PC-9 (cell line): ENCODE results near the gene HMOX1.

ENCODE experiments used
- EZH2 ChIP-seq: fragments of 200-600 bp; sonication (generic); IDR thresholded peaks from 2 replicates; pipeline ENCODE4 v1.8.0; 2017; ENCODE audit warnings: antibody characterized with exemption, low read depth
- TF ChIP-seq, protein P1 (sequence below): fragments of 200-600 bp; sonication (generic); conservative IDR thresholded peaks from 2 replicates; pipeline ENCODE4 v1.6.1; 2017; ENCODE audit warnings: mixed run types, antibody characterized with exemption, mild to moderate bottlenecking, moderate library complexity

DNA sequence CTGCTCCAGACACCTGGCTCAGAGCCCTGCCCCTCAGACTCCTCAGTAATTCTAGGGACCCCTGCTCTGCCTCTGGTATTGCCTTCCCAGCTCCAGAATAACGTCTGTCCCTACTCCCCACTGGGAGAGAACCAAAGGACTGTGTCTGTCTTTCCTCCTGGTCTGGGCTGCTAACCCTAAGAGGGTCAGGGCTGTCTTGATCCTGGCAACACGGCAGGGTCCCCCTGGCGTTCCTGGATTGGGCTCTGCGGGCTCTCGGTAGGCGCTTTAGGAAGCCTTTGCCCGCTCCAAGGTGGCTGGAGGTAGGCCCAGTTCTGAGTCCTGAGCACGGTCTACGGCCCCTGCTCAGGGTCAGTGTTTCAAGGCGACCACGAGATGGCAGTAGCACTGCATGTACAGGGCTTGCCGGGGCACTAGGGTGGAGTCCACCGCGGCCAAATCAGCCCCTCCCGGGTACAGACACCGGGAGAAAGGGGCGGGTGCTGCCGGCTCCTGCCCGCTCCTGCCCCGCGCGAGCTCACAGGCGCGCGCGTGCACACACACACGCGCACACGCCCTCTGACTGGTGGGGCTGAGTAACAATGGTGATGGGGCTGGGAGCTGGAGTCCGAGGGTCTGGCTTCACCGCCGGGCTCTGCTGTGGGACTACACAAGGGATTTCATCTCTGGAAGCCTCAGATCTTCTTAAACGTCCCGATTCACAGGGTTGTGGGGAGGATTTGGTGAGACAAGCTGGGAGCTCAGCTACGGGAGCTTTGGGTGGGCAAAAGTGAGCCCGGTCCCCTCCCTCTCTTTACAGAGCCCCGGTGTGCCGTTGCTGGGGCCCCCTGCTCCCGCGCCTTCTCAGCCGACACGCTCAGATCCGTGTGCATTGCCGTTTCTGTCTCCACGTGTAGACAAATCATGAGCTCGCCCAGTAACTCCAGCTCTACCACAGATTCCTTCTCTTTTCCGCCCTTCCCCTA, 30.1 kb upstream of the HMOX1 start:
- TF ChIP-seq, protein P1, sequence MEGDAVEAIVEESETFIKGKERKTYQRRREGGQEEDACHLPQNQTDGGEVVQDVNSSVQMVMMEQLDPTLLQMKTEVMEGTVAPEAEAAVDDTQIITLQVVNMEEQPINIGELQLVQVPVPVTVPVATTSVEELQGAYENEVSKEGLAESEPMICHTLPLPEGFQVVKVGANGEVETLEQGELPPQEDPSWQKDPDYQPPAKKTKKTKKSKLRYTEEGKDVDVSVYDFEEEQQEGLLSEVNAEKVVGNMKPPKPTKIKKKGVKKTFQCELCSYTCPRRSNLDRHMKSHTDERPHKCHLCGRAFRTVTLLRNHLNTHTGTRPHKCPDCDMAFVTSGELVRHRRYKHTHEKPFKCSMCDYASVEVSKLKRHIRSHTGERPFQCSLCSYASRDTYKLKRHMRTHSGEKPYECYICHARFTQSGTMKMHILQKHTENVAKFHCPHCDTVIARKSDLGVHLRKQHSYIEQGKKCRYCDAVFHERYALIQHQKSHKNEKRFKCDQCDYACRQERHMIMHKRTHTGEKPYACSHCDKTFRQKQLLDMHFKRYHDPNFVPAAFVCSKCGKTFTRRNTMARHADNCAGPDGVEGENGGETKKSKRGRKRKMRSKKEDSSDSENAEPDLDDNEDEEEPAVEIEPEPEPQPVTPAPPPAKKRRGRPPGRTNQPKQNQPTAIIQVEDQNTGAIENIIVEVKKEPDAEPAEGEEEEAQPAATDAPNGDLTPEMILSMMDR = peak; percentile 83
- TF ChIP-seq EZH2 = no peak
